Left ventricle myocardium inferior (tissue), 1 donor: ENCODE data around the gene GPATCH2L. TPM values are rescaled to one million over a fixed set of nuclear protein-coding genes. Genes with fewer than 3 reads are reported as not detected.

Source experiments
- DNase-seq: peaks from one replicate; pipeline ENCODE4 v3.0.0-alpha.2; 2020
- H3K27ac ChIP-seq: fragments of 200-600 bp; replicated peaks from 2 replicates; pipeline ENCODE4 v1.8.0; 2021
- H3K27me3 ChIP-seq: fragments of 200-600 bp; 2 replicates; pipeline ENCODE4 v1.8.0; 2021; ENCODE audit warnings: low read depth
- H3K36me3 ChIP-seq: fragments of 200-600 bp; 2 replicates; pipeline ENCODE4 v1.8.0; 2021
- H3K4me1 ChIP-seq: fragments of 200-600 bp; 2 replicates; pipeline ENCODE4 v1.8.0; 2021
- H3K4me3 ChIP-seq: fragments of 200-600 bp; 2 replicates; pipeline ENCODE4 v1.8.0; 2021; ENCODE audit warnings: mild to moderate bottlenecking, moderate library complexity
- H3K9me3 ChIP-seq: fragments of 200-600 bp; replicated peaks from 2 replicates; pipeline ENCODE4 v1.8.0; 2021
- CTCF ChIP-seq: fragments of 200-600 bp; IDR thresholded peaks from 2 replicates; pipeline ENCODE4 v1.8.0; 2021; ENCODE audit warnings: antibody characterized with exemption, mild to moderate bottlenecking, borderline replicate concordance
- intact Hi-C: fragments of 100-400 bp; cut with micrococcal nuclease; formaldehyde crosslinking; loops from one replicate; pipeline ENCODE4 v1.11.0; 2022
- total RNA-seq: library from RNA; stranded (reverse); fragmentation: NEBNext Ultra II Directional; extraction: Animal tissue kit (Norgen Biotek cat#: 25700); gene quantifications from one replicate; pipeline ENCODE4 v1.2.1, GENCODE V29; 2021
- donor health status: DM: no; HTN: yes; CAD: no; lungs with severe emphysema.

Gene GPATCH2L
- total RNA-seq, 1 donor from 2014 or later: 26.5 TPM

- DNase-seq: no peak
- no peaks in the 10 kb centered on the region for H3K4me1 ChIP-seq
- no peak overlapping the region for H3K27ac ChIP-seq
These were observed 23.3 kb downstream of the GPATCH2L start for GRCh38 chr14:76174982-76175381.

GRCh38 chr14:76175942-76176341, 24.2 kb downstream of the GPATCH2L start:
- Histone ChIP-seq H3K9me3 (no peaks in the 10 kb centered on the region), H3K27ac (no peak overlapping the region), H3K27me3 (no peaks in the 10 kb centered on the region), H3K4me3 (no peak overlapping the region), H3K36me3 (peaks cover 78% of the 10 kb centered on the region), H3K4me1 (no peaks in the 10 kb centered on the region)
- no peak for DNase-seq
- intact Hi-C loops: no loop called here
- TF ChIP-seq CTCF: no peak

More at GRCh38 chr14:76174982-76175381, 23.3 kb downstream of the GPATCH2L start:
- no peak overlapping the region for H3K4me3 ChIP-seq
- no peaks in the 10 kb centered on the region for H3K27me3 ChIP-seq
- H3K9me3 ChIP-seq: no peaks in the 10 kb centered on the region
- TF ChIP-seq CTCF: no peak
- H3K36me3 ChIP-seq: peaks cover 74% of the 10 kb centered on the region
- intact Hi-C loops: no loop called here

- peak; percentile 32 for TF ChIP-seq CTCF
- H3K9me3 ChIP-seq: no peaks in the 10 kb centered on the region
These were observed 29.8 kb downstream of the GPATCH2L start for GRCh38 chr14:76181546-76181945.

GRCh38 chr14:76186308-76187027, 34.7 kb downstream of the GPATCH2L start:
- no peak overlapping the region for H3K27ac ChIP-seq
- H3K9me3 ChIP-seq: no peaks in the 10 kb centered on the region
- H3K4me1 ChIP-seq: peaks cover 9% of the 10 kb centered on the region
- peaks cover 53% of the 10 kb centered on the region for H3K36me3 ChIP-seq
- no peak for TF ChIP-seq CTCF
- no peaks in the 10 kb centered on the region for H3K27me3 ChIP-seq
- intact Hi-C loops: no loop called here
- H3K4me3 ChIP-seq: no peak overlapping the region
- no peak for DNase-seq

More at GRCh38 chr14:76181546-76181945, 29.8 kb downstream of the GPATCH2L start:
- peaks cover 65% of the 10 kb centered on the region for H3K36me3 ChIP-seq
- H3K27me3 ChIP-seq: no peaks in the 10 kb centered on the region
- H3K4me1 ChIP-seq: peaks cover 5% of the 10 kb centered on the region
- no peak overlapping the region for H3K27ac ChIP-seq
- intact Hi-C loops: no loop called here
- no peak overlapping the region for H3K4me3 ChIP-seq
- DNase-seq: no peak

- no peak for DNase-seq
- intact Hi-C loops: no loop called here
- TF ChIP-seq CTCF: no peak
- H3K27ac ChIP-seq: no peak overlapping the region
- H3K4me1 ChIP-seq: peaks cover 5% of the 10 kb centered on the region
- H3K9me3 ChIP-seq: no peaks in the 10 kb centered on the region
- H3K27me3 ChIP-seq: no peaks in the 10 kb centered on the region
- peaks cover 72% of the 10 kb centered on the region for H3K36me3 ChIP-seq
- H3K4me3 ChIP-seq: no peak overlapping the region
These were observed 39.6 kb downstream of the GPATCH2L start for GRCh38 chr14:76191297-76191696.
